ENCODE data around the gene PSMA7. TPM values are rescaled to one million over a fixed set of nuclear protein-coding genes. Genes with fewer than 3 reads are reported as not detected.

Gene PSMA7
- total RNA-seq, 1 experiment from 2014 or later, result 332 TPM

GRCh38 chr20:62191781-62192559 is 48.8 kb upstream of the PSMA7 start:
- H3K4me3 Mint-ChIP-seq, result no peak overlapping the region
- H3K9me3 ChIP-seq (ENCODE audit: control insufficient read depth, low read depth, low read length), result no peaks in the 10 kb centered on the region
- peaks cover 2 to 8% (median 5%) of the 10 kb centered on the region in 3 experiments; a peak in 5 of 7 replicates for H3K36me3 Mint-ChIP-seq (ENCODE audit: insufficient read depth in 1 of 3, low read depth in 3 of 3)
- no peak overlapping the region for H2BK12ac ChIP-seq (ENCODE audit: insufficient read length, low read depth, low read length)
- no peak overlapping the region for H3T11ph ChIP-seq (ENCODE audit: low read length)
- H3K79me1 ChIP-seq (ENCODE audit: insufficient read depth, low read depth, low read length, poor library complexity, severe bottlenecking), result no peaks in the 10 kb centered on the region
- no peak overlapping the region for H3K56ac ChIP-seq (ENCODE audit: insufficient read length, low read depth, low read length)
- H3K4me2 ChIP-seq (ENCODE audit: insufficient read depth, insufficient read length, low read length), result no peak overlapping the region
- H4K5ac ChIP-seq (ENCODE audit: insufficient read length, low read depth, low read length), result no peak overlapping the region
- no peaks in the 10 kb centered on the region for H3K9me3 Mint-ChIP-seq
- H3K4me1 Mint-ChIP-seq, result no peaks in the 10 kb centered on the region
- H4K8ac ChIP-seq (replicated peaks; ENCODE audit: insufficient read length, low read depth, low read length), result no peak overlapping the region
- WGBS (ENCODE audit: extremely low coverage, insufficient read length, low lambda C conversion rate), result no CpG with 5 or more reads among the region's 14 CpGs
- no peaks in the 10 kb centered on the region for H3K27me3 Mint-ChIP-seq (ENCODE audit: low read depth)
- no peak overlapping the region for H2BK20ac ChIP-seq (ENCODE audit: low read depth, low read length, poor library complexity, severe bottlenecking)
- DNase-seq, result no peak
- no peak overlapping the region for H3K18ac ChIP-seq (ENCODE audit: insufficient read length, low read depth, low read length)
- H3K79me2 ChIP-seq (ENCODE audit: insufficient read depth, low read length), result no peaks in the 10 kb centered on the region; the same call in 1 of the 2 replicates
- no peaks in the 10 kb centered on the region for H4K20me1 ChIP-seq (ENCODE audit: control insufficient read depth, insufficient read depth, insufficient read length)
- H3K27me3 ChIP-seq (ENCODE audit: insufficient read depth, low read length), result no peaks in the 10 kb centered on the region
- H2BK120ac ChIP-seq (ENCODE audit: low read depth, low read length, poor library complexity, severe bottlenecking), result no peak overlapping the region
- no peak overlapping the region for H4K91ac ChIP-seq (ENCODE audit: insufficient read length, low read depth, low read length)
- no peaks in the 10 kb centered on the region for H3K4me1 ChIP-seq (ENCODE audit: insufficient read depth, low read length)
- no peak overlapping the region for H2AFZ ChIP-seq (ENCODE audit: low read length)
- no peak overlapping the region for H2BK5ac ChIP-seq (ENCODE audit: insufficient read length, low read length)
- H3K27ac Mint-ChIP-seq, result no peak overlapping the region
- H3K23me2 ChIP-seq (ENCODE audit: insufficient read length, low read depth, low read length, poor library complexity, severe bottlenecking), result no peaks in the 10 kb centered on the region
- no peak overlapping the region for H2BK15ac ChIP-seq (ENCODE audit: low read depth, low read length)
- H3K27ac ChIP-seq (ENCODE audit: insufficient read length, low read depth, low read length), result no peak overlapping the region
- H2AK5ac ChIP-seq (ENCODE audit: insufficient read length, low read length), result no peak overlapping the region
- H3K14ac ChIP-seq (ENCODE audit: insufficient read depth, low read length), result no peak overlapping the region
- H3K9ac ChIP-seq (ENCODE audit: extremely low read depth, insufficient read length, low read length), result no peak overlapping the region
- TF ChIP-seq CTCF (conservative IDR thresholded peaks at IDR 0.05), result no peak
- no peak overlapping the region for H3K4ac ChIP-seq (ENCODE audit: low read depth, low read length)
- H3K23ac ChIP-seq (ENCODE audit: insufficient read length, low read depth, low read length), result no peak overlapping the region
